HG02678 (cell line): ENCODE results near the gene DDX3X.
"Not testable (repeated sequence)": the region's sequence is repeated elsewhere in the genome, so short reads cannot be mapped to it uniquely, and the experiment has no call there.

Experiments
- ATAC-seq: cut with Tn5 transposase; IDR thresholded peaks from one replicate; pipeline ENCODE4 v1.9.1; 2021; ENCODE audit warnings: mild to moderate bottlenecking, moderate library complexity; ENCODE audit not compliant: unreplicated experiment

DDX3X gene

GRCh38 chrX:41369152-41369551 is 35.2 kb downstream of the DDX3X start:
- no peak for ATAC-seq

- ATAC-seq = not testable (repeated sequence)
These were observed 37.6 kb downstream of the DDX3X start for GRCh38 chrX:41371575-41371974.

GRCh38 chrX:41373989-41374606 is 40.1 kb downstream of the DDX3X start:
- ATAC-seq = no peak

- ATAC-seq = no peak
These were observed 43.7 kb downstream of the DDX3X start for GRCh38 chrX:41377624-41378023.

- ATAC-seq = no peak
These were observed 47.7 kb downstream of the DDX3X start for GRCh38 chrX:41381685-41382084.

GRCh38 chrX:41382714-41383645 is 49.0 kb downstream of the DDX3X start:
- ATAC-seq = no peak

- no peak for ATAC-seq
These were observed 50.2 kb downstream of the DDX3X start for GRCh38 chrX:41384051-41384705.

GRCh38 chrX:41386222-41386990 is 52.4 kb downstream of the DDX3X start:
- ATAC-seq = no peak

GRCh38 chrX:41388543-41388942 is 54.6 kb downstream of the DDX3X start:
- no peak for ATAC-seq

- ATAC-seq = no peak
These were observed 55.4 kb downstream of the DDX3X start for GRCh38 chrX:41389311-41389888.

GRCh38 chrX:41390576-41390975 is 56.6 kb downstream of the DDX3X start:
- not testable (repeated sequence) for ATAC-seq

- no peak for ATAC-seq
These were observed 57.6 kb downstream of the DDX3X start for GRCh38 chrX:41391606-41392005.

- no peak for ATAC-seq
These were observed 60.3 kb downstream of the DDX3X start for GRCh38 chrX:41394293-41394692.

- ATAC-seq = no peak
These were observed 63.3 kb downstream of the DDX3X start for GRCh38 chrX:41397219-41397618.

- ATAC-seq = no peak
These were observed 63.8 kb downstream of the DDX3X start for GRCh38 chrX:41397768-41398167.

GRCh38 chrX:41402556-41402955 is 68.6 kb downstream of the DDX3X start:
- not testable (repeated sequence) for ATAC-seq

GRCh38 chrX:41405551-41405950 is 71.6 kb downstream of the DDX3X start:
- ATAC-seq = no peak

- ATAC-seq = no peak
These were observed 72.2 kb downstream of the DDX3X start for GRCh38 chrX:41406201-41406600.

- no peak for ATAC-seq
These were observed 73.9 kb downstream of the DDX3X start for GRCh38 chrX:41407816-41408215.

- ATAC-seq = no peak
These were observed 74.6 kb downstream of the DDX3X start for GRCh38 chrX:41408576-41408975.

- no peak for ATAC-seq
These were observed 75.0 kb downstream of the DDX3X start for GRCh38 chrX:41409006-41409405.
